DMS53 treated with DMSO at 0.1 percent for 48 hours (cell line): Measurements from ENCODE around the gene UBL7.

Source experiments
- DNase-seq: peaks from one replicate; lab custom pipeline; 2025; ENCODE audit not compliant: unreplicated experiment; lab: John Stamatoyannopoulos, UW

The UBL7 gene

GRCh38 chr15:74424901-74425528 is 35.9 kb downstream of the UBL7 start:
- no peak for DNase-seq

- no peak for DNase-seq
Observed at GRCh38 chr15:74423431-74424257, 37.3 kb downstream of the UBL7 start.

- no peak for DNase-seq
Observed at GRCh38 chr15:74422652-74423430, 38.1 kb downstream of the UBL7 start.

GRCh38 chr15:74422265-74422651 is 38.7 kb downstream of the UBL7 start:
- no peak for DNase-seq

- DNase-seq, result no peak
Observed at GRCh38 chr15:74421302-74422245, 39.4 kb downstream of the UBL7 start.

GRCh38 chr15:74420193-74420905 is 40.6 kb downstream of the UBL7 start:
- DNase-seq, result no peak

GRCh38 chr15:74419432-74419831 is 41.5 kb downstream of the UBL7 start:
- no peak for DNase-seq

GRCh38 chr15:74418575-74419338 is 42.2 kb downstream of the UBL7 start:
- DNase-seq, result no peak

- no peak for DNase-seq
Observed at GRCh38 chr15:74417670-74418069, 43.3 kb downstream of the UBL7 start.

- no peak for DNase-seq
Observed at GRCh38 chr15:74417225-74417624, 43.7 kb downstream of the UBL7 start.

GRCh38 chr15:74415966-74416916 is 44.7 kb downstream of the UBL7 start:
- DNase-seq, result no peak

- DNase-seq, result no peak
Observed at GRCh38 chr15:74414603-74415338, 46.2 kb downstream of the UBL7 start.

- DNase-seq, result no peak
Observed at GRCh38 chr15:74414081-74414580, 46.8 kb downstream of the UBL7 start.

GRCh38 chr15:74413350-74414080 is 47.4 kb downstream of the UBL7 start:
- DNase-seq, result no peak

GRCh38 chr15:74412159-74412558 is 48.8 kb downstream of the UBL7 start:
- DNase-seq, result no peak

- DNase-seq, result no peak
Observed at GRCh38 chr15:74411686-74412085, 49.3 kb downstream of the UBL7 start.

GRCh38 chr15:74410502-74410901 is 50.5 kb downstream of the UBL7 start:
- DNase-seq, result no peak
